Suppressor macrophage treated with lipopolysaccharide for 1 hour (primary cell): ENCODE measurements around the gene HRH1.
"Not testable (repeated sequence)": the region's sequence is repeated elsewhere in the genome, so short reads cannot be mapped to it uniquely, and the experiment has no call there.

Experiments used
- DNase-seq, 3 donors: peaks; one replicate each; pipeline ENCODE4 v3.0.0-alpha.2; 2020 to 2022

The HRH1 gene

DNA sequence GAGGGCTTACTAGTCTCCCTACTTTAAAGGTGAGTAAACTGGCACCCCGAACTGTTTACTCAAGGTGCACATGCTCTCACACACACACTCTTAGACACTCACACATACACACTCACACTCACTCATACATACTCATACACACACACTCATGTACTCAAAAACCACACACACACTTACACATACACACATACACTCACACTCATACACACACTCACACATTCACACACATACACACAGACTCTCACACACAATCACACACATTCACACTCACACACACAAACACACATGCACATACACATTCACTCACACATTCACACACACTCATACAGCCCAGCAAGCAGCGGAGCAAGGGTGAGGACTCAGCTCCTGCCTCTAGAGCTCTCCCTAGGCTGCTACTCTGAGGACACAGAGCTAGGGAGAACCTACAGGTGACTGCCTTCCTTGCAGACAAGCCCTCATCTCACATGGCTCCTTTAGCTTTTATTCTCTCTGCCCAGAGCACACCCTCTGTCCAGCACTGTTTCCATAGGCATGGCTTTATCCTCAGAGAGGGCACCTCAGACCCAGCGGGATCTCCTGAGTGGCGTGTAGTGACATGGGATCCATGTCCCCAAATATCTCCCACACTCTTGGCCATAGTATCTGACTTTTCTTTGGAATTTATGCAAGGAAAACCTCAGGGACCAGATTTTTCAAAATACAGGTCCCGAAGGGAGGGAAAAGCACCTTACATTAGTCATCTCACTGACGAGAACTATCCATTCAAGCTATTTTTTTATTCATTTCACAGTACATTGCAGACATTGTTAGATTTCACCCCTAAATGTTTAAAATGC is 91.8 kb downstream of the HRH1 start:
- no peak for DNase-seq

DNA sequence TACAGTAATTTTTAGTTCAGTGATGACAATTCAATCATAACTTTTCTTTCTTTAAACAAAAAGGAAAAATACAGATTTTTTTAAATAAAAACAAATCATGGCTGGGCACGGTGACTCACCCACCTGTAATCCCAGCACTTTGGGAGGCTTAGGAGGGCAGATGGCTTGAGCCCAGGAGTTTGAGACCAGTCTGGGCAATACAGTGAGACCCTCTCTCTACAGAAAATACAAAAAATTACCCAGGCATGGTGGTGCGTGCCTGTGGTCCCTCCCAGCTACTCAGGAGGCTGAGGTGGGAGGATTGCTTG is 92.3 kb downstream of the HRH1 start:
- DNase-seq, result no peak

DNA sequence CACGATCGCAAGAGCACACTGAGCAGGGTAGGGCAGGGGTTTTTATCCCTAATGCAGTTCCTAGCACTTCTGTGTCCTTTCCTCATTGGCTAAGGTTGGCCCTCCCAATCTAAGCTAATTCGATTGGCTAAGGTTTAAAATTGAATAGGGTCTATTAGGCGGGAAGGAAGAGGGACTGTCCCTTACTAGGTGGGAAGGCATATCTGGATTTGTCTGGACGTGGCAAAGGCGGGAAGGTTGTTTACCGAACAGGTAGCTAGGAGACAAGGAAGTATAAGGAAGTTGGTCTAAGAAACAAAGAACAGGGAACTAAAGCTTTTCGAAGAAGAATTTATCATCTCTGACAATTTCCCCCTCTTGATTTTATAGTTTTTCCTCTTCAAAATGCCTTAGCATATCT is 93.1 kb downstream of the HRH1 start:
- no peak for DNase-seq

DNA sequence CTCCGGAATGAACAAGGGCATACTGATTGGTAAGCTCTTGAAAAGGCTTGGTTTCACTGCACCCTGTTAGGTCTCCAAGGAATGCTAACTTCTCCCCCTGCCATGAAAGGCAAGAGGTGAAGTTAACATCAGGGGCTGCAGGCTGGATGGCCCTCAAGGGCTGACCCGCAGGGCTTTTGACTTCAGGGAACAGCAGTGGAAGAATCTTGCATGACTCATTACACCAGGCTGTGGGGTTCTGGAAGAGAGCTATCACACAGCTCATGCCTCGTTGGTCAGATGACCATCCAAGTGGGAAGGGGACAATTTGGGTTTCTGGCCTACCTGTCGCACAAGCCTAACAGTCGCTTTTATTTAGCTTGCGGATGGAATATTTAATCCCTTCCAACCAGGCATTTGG is 94.3 kb downstream of the HRH1 start:
- DNase-seq, result no peak

DNA sequence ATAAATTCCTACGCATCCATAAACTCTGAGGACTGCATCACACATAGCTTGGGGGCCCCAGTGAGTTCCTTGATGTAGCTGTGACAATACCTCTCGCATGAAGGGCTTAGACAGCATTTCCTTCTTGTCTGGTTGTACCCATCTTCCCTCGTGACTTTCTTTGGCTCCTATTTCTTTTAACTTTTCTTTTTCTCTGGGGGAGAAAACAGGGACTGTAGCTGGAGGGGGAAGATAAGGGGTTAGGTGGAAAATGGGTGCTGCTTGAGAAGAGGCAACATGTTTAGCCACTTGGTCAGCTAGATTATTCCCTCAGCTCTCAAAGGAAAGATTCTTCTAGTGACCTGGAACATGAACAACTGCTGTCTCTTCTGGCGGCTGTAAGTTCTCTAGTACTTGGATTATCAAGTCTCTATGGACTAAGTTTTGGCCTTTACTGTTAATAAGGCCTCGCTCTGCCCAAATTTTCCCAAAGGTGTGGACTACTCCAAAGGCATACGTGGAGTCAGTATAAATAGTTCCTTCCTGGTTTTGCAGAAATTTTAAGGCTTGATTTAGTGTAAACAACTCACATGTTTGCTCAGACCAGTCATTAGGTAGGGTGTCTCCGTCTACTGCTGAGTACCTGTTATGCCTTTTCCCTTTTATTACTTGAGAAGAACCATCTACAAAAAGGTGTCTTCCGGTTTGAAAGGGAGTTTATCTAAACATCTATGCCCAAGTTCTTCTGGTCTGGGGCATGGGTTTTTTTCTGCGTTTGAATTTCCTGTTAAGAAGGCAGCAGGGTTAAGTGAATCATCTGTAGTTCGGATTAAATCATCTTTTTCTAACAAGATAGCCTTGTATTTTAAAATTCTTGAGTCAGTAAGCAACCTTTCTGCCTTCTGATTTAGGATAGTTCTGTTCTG is 96.9 kb downstream of the HRH1 start:
- no peak for DNase-seq

DNA sequence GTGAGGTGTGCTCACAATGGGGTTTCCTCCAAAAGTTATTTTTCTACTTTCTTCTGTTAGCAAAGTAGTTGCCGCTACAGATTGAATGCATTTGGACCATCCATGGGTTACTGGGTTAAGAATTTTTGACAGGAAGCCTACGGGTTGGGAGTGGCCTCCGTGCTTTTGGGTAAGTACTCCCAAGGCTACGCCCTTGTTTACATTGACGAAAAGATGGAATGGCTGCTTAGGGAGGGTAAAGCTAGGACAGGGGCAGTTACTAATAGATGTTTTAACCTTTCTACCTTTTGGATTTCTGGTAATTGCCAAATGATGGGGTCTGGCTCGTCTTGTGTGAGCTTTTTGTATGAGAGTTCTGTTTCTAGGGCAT is 97.5 kb downstream of the HRH1 start:
- DNase-seq, result no peak

DNA sequence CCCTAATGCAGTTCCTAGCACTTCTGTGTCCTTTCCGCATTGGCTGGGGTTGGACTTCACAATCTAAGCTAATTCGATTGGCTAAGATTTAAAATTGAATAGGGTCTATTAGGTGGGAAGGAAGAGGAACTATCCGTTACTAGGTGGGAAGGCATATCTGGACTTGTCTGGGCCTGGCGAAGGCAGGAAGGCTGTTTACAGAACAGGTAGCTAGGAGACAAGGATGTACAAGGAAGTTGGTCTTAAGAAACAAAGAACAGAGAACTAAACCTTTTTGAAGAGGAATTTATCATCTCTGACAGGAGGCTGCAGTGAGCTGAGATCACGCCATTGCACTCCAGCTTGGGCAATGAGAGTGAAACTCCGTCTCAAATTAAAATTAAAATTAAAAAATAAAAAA is 100.6 kb downstream of the HRH1 start:
- DNase-seq, result no peak

DNA sequence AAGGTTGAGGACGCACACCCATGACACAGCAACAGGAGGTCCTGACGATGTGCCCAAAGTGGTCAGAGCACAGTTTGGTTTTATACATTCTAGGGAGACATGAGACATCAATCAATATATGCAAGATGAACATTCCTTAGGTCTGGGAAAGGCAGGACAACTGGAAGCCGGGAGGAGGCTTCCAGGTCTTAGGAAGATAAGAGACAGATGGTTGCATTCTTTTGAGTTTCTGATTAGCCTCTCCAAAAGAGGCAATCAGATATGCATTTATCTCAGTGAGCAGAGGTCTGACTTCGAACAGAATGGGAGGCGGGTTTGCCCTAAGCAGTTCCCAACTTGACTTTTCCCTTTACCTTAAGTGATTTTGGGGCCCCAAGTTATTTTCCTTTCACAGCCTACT is 101.2 kb downstream of the HRH1 start:
- not testable (repeated sequence) for DNase-seq

DNA sequence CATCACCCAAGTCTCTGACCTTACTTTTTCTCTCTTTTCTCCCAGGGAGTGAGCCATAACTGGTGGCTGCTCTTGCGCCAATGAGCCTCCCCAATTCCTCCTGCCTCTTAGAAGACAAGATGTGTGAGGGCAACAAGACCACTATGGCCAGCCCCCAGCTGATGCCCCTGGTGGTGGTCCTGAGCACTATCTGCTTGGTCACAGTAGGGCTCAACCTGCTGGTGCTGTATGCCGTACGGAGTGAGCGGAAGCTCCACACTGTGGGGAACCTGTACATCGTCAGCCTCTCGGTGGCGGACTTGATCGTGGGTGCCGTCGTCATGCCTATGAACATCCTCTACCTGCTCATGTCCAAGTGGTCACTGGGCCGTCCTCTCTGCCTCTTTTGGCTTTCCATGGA is 104.7 kb downstream of the HRH1 start:
- no peak for DNase-seq

DNA sequence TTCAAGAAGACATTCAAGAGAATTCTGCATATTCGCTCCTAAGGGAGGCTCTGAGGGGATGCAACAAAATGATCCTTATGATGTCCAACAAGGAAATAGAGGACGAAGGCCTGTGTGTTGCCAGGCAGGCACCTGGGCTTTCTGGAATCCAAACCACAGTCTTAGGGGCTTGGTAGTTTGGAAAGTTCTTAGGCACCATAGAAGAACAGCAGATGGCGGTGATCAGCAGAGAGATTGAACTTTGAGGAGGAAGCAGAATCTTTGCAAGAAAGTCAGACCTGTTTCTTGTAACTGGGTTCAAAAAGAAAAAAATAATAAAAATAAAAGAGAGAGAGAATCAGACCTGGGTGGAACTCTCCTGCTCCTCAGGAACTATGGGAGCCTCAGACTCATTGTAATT is 106.2 kb downstream of the HRH1 start:
- DNase-seq, result no peak

DNA sequence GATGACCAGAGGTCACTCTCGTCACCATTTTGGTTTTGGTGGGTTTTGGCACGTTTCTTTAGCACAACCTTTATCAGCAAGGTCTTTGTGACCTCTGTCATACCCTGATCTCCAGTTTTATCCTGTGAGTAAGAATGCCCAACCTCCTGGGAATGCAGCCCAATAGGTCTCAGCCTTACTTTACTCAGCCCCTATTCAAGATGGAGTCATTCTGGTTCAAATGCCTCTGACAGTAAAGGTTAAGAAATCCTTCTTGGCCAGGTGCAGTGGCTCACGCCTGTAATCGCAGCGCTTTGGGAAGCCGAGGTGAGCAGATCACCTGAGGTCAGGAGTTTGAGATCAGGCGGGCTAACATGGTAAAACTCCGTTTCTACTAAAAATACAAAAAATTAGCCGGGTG is 114.7 kb downstream of the HRH1 start:
- no peak for DNase-seq

DNA sequence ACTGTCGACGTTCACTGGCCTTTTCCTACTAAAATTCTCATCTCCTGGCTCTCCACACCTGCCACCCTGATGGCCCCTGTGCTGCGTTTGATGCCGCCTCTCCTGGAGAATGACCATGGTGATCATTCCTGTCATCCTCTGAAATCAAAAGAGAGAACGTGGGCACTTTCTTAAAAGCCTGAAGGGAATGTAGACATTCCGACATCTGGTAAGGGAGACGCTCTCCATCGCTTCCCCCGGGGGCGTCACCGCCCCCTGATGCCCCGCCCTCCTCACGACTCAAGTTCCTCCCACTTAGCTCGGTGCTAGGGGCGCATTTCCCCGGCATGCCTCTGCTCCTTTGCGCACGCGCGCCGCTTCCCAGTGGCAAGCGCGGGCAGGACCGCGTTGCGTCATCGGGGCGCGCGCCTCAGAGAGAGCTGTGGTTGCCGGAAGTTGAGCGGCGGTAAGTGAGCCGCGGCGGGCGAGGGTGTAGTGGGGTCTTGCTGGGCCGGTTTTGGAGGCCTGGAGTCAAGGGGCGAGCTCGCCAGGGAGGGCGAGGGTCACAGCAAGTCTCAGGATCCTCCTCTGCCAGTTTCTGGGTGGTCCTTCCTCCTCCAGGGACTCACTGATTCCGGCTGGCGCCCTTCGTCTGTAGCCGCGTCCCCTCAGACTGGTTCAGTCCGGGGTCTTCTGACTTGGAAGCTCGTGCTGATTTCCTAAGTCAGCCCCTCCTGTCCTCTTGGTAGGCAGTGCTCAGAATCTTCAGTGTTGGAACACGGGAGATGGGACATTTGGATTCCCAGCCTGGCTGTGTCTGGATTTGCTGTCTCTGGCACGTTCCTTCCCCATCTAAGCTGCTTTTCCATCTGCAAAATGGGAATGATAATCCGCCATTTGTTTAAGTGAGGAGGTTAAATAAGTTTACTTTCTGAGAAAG is 118.0 kb downstream of the HRH1 start, which contains the start of gene ATG7:
Gene ATG7, plus strand, starts transcription at position 412 of the 919 bp plus-strand sequence. CDS start 26,299 bp downstream, outside the sequence.
- DNase-seq, result peak; percentile 98 to 100 (median 99)

DNA sequence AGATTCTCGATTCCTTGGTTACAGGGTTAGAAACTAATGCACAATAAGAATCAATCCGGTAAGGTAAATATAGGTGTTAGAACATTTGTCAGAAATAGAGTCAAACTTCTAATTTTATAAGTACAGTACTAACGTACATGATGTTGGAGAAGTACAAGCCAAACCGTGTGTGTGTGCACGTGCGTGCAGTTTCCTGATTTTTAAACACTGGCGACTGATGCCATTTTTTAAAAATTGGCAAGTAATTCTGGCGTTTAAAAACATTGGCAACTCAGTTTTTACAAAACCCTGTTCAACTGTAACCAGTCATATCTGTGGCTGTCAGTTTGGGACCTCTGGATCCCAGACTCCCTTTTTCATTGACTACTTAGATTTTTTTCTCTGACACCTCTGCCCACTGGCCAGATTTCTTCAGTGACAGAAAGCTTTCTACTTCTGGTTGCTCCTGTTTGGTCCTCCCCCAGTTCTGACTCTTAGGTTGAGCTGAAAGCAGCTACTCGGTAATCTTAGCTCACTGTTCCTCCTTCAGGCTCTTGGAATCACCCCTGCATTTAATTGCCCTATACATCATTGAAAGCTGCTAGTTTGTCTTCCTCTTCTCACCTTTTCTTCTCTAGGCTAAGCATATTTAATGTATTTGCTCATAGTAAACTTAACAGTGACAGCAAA is 118.7 kb downstream of the HRH1 start:
- DNase-seq, result peak; percentile 79 to 86 (median 80)

DNA sequence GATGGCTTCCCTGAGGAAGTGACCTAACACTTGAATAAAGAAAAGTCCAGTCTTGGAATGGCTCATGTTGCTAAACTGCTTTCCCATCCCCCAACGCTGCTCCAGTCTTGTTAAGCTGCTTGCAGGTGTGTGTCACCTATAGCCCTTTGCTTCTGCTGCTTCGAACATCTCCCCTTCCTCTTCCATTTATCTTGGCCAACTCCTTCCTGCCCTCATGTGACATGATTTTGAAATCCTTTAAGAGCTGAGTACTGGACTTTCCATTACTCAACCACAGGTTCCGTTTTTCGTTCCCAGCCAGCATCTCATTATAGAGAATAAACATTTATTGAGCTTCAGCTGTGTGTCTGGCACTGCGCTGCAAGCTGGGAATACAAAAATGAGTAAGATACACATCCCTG is 119.6 kb downstream of the HRH1 start:
- peak; percentile 93 to 98 (median 97) for DNase-seq

DNA sequence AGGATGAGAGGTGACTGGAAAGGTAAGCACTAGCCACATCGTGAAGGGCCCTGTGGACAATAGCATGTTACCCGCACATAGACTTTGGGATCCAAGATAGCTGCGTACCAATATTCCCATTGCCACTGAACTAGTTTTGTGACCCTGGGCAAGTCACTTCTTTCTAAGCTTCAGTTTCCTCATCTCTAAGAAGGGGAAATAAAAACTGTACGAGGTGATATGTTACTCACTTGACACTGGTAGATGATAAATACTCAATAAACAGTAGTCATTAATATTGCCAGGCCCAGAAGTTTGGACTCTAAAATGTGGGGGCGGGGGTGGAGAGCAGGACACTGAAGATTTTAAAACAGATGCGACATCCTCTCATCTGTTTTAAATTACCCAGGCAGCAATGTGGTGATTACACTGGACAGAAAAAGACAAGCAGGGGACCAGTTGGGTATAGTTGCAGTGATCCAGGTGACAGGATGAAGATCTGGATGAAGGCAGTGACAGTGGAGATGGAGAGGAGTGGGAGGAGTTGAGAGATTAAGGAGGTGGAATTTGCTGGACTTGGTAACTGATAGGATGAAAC is 120.4 kb downstream of the HRH1 start:
- peak in 2 of 3 donors; percentile 58 to 68 for DNase-seq

DNA sequence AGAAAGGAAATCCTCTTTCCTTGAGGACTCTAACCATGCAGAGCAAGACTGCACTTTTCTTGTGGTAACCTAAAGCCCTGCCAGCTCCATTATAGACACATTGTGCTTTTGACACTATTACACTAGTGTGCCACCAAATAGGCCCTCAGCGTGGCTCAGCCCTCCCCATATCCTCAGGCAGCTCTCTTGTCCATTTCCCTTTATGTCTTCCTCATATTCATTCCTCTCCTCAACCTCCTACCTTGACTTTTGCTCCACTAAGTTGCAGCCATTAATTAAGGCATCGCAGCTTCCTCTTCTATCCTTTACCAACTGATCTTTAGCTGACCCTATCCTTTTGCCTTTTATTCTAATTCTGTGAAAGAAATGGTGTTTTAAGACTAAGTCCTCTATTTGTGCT is 121.6 kb downstream of the HRH1 start:
- peak in 1 of 3 donors; percentile 29 for DNase-seq

DNA sequence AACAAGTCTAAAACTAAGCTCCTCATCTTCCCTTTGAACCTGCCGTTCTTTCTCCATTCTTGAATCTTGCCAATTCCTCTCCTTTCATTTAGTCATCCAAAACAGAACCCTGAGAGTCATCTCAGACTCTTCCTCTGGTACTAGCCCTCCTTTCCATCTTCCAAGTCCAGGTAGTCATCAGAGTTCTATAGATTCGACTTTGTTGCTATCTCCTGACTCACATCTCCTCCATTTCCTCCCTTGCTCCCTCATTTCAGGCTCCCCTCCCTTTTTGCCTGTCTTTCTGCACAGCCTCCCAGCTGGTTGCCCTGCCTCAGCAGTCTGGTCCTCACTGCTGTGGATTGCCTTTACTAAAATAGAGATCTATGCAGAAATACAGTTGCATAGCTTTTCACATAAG is 122.6 kb downstream of the HRH1 start:
- DNase-seq, result no peak

DNA sequence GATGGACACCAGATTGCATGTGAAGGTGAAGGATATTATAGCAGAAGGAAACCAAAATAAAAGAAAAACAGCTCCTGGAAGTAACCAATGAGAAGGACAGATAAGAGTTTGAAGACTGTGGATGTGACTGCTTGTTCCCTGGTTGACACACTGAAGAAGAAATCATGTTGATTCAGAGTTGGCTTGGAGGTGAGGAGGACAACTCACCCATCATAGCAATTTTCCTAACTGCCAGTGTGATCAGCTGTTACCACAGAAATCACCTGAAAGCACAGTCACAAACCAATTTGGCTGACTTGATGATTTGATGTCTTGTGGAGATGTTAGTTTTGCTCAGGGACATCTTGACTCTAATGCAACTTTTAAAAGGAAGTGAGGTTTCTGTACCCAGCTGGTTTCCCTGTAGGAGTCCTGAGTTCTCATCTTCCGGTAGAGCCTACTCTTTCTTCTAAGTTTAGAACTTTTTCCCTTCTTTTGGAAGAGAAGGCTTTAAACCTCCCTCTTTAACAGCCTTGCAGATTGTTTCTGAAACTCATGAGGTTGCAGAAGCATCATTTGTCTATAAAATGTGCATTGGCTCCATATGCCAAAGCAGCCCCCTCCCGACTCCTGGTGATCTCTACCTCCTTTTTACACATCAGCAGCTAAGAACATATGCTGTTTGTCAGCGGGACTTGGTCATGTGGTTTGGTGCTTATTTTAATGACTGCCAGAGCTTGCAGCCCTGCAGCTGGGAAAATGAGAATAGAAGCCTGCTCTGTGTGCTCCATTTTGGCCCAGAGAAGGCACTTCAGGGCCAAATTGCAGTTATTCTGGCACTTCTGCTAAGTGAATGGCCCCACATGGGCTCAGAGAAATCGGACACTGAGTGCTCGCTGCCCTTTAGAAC is 128.2 kb downstream of the HRH1 start:
- peak; percentile 53 to 54 (median 54) for DNase-seq

DNA sequence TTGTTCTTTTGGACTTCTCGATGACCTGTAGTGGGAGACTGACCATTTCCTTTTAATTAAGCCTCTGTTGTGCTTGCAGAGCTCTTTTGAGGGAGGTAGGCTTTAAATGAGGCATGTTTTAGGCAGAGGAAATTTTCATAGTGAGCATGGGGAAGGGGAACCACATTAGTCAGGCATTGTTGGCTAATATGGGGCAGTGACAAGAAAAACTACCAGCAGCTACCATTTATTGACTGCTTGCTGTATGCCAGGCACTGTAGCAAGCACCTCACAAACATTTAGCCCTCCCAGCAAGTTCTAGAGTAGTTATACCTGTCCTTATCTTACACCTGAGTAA is 128.8 kb downstream of the HRH1 start:
- peak; percentile 78 to 90 (median 87) for DNase-seq

DNA sequence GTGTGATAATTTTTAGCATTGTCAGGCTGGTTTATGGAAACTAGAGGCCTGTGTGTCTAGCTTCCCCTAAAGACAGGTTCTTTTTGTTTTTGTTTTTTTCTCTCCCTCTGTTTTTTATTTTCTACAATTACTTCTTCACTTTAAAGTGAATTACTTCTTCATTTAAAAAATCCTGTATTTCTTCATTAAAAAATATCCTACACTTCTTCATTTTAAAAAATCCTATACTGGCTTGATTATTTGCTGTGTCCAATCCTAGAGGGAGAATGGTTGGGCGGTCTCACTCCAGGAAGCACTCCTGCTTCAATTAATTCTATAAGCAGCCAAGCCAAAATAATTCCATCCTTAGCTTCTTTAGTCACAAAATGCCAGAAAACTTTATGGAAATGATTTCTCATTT is 129.7 kb downstream of the HRH1 start:
- peak in 2 of 3 donors; percentile 57 to 66 for DNase-seq

DNA sequence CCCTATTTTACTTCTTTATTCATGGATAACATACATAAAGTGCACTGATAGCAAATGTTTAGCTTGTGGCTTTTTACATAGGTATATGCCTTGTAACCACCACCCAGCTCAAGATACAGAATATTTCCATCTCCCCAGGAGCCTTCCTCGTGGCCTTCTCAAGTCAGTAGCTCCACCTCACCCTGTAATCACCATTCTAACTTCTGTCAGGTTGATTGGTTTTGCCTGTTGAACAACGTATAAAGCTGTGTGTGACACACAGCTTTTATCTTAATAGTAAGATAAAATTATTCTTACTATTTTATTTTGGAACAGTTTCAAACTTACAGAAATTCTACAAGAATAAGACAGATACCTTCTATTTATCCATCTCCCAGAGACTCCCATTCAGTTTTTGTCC is 131.2 kb downstream of the HRH1 start:
- no peak for DNase-seq
